MM.1S (cell line): ENCODE measurements around the gene ELK1.

ENCODE experiments used
- EZH2 ChIP-seq: fragments of 300-600 bp; sonication (generic); optimal IDR thresholded peaks from 2 replicates; pipeline ENCODE3; 2017; ENCODE audit warnings: low read depth, mild to moderate bottlenecking, antibody characterized with exemption, low read length, mixed read lengths
- EZH2phosphoT487 ChIP-seq: fragments of 300-600 bp; sonication (generic); IDR thresholded peaks from 2 replicates; pipeline ENCODE4 v1.6.1; 2018; ENCODE audit warnings: antibody characterized with exemption, low read length
- TF ChIP-seq, protein P1 (sequence below): fragments of 300-600 bp; sonication (generic); IDR thresholded peaks from 2 replicates; pipeline ENCODE4 v1.5.1; 2016; ENCODE audit warnings: antibody characterized with exemption, low read length, mixed read lengths

- TF ChIP-seq, protein P1, sequence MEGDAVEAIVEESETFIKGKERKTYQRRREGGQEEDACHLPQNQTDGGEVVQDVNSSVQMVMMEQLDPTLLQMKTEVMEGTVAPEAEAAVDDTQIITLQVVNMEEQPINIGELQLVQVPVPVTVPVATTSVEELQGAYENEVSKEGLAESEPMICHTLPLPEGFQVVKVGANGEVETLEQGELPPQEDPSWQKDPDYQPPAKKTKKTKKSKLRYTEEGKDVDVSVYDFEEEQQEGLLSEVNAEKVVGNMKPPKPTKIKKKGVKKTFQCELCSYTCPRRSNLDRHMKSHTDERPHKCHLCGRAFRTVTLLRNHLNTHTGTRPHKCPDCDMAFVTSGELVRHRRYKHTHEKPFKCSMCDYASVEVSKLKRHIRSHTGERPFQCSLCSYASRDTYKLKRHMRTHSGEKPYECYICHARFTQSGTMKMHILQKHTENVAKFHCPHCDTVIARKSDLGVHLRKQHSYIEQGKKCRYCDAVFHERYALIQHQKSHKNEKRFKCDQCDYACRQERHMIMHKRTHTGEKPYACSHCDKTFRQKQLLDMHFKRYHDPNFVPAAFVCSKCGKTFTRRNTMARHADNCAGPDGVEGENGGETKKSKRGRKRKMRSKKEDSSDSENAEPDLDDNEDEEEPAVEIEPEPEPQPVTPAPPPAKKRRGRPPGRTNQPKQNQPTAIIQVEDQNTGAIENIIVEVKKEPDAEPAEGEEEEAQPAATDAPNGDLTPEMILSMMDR = no peak
- TF ChIP-seq EZH2 (no peak), EZH2phosphoT487 (no peak)
Measured at GRCh38 chrX:47646636-47647035, 3.7 kb downstream of the ELK1 start.
